Activated CD8-positive, alpha-beta T cell treated with anti-CD3 and anti-CD28 coated beads for 36 hours (primary cell): Measurements from ENCODE around the gene CLSTN2. TPM values are rescaled to one million over a fixed set of nuclear protein-coding genes. Genes with fewer than 3 reads are reported as not detected.

Source experiments
- ATAC-seq: fragments of 200-7000 bp; cut with Tn5 transposase; one replicate; pipeline ENCODE4 v1.10.0; 2021; ENCODE audit warnings: mild to moderate bottlenecking, moderate library complexity
- CTCF ChIA-PET: fragments of 350-600 bp; sonication (Branson Sonifier 250); formaldehyde crosslinking; loops from one replicate; lab custom pipeline; 2021; ENCODE audit warnings: antibody characterized with exemption; lab: Charles Lee
- POLR2A ChIA-PET: fragments of 350-600 bp; sonication (Branson Sonifier 250); formaldehyde crosslinking; loops from one replicate; lab custom pipeline; 2021; ENCODE audit warnings: antibody characterized with exemption; lab: Charles Lee
- DNase-seq: peaks from one replicate; pipeline ENCODE4 v3.0.0-alpha.2; 2020
- H3K27ac Mint-ChIP-seq: one replicate; pipeline ENCODE4 v1.8.0; 2021; ENCODE audit warnings: mild to moderate bottlenecking, mixed read lengths
- H3K27me3 Mint-ChIP-seq: one replicate; pipeline ENCODE4 v1.8.0; 2021; ENCODE audit warnings: mixed read lengths
- H3K36me3 Mint-ChIP-seq: one replicate; pipeline ENCODE4 v1.8.0; 2021; ENCODE audit warnings: low read depth, mixed read lengths
- H3K4me1 Mint-ChIP-seq: one replicate; pipeline ENCODE4 v1.8.0; 2021; ENCODE audit warnings: low read depth, mixed read lengths
- H3K4me3 Mint-ChIP-seq: one replicate; pipeline ENCODE4 v1.8.0; 2021; ENCODE audit warnings: mild to moderate bottlenecking, moderate library complexity, mixed read lengths
- H3K9me3 Mint-ChIP-seq: one replicate; pipeline ENCODE4 v1.8.0; 2021; ENCODE audit warnings: mixed read lengths
- CTCF ChIP-seq: fragments of 200-600 bp; IDR thresholded peaks from one replicate; pipeline ENCODE4 v1.8.0; 2022; ENCODE audit warnings: antibody characterized with exemption, mild to moderate bottlenecking
- intact Hi-C: fragments of 100-400 bp; cut with micrococcal nuclease; formaldehyde crosslinking; loops from one replicate; pipeline ENCODE4 v1.10.0; 2022
- total RNA-seq, 2 experiments: library from RNA; stranded (reverse); gene quantifications; one replicate each; pipeline ENCODE4 v1.2.3, GENCODE V29; 2021

Gene CLSTN2
- total RNA-seq, 2 experiments from 2014 or later, result not detected

- no peak for ATAC-seq
- CTCF ChIA-PET, result no interaction called here
Measured at GRCh38 chr3:140505876-140506275, 570.9 kb downstream of the CLSTN2 start.

GRCh38 chr3:140508550-140508949 is 573.6 kb downstream of the CLSTN2 start:
- POLR2A ChIA-PET, result no interaction called here

More at GRCh38 chr3:140505876-140506275, 570.9 kb downstream of the CLSTN2 start:
- no peak overlapping the region for H3K27ac Mint-ChIP-seq
- no peaks in the 10 kb centered on the region for H3K9me3 Mint-ChIP-seq
- TF ChIP-seq CTCF, result no peak
- H3K4me1 Mint-ChIP-seq, result no peaks in the 10 kb centered on the region
- H3K4me3 Mint-ChIP-seq, result no peak overlapping the region
- H3K27me3 Mint-ChIP-seq, result peaks cover 9% of the 10 kb centered on the region
- no peak for DNase-seq
- no peaks in the 10 kb centered on the region for H3K36me3 Mint-ChIP-seq
- POLR2A ChIA-PET, result no interaction called here
- intact Hi-C loops, result no loop called here

DNA sequence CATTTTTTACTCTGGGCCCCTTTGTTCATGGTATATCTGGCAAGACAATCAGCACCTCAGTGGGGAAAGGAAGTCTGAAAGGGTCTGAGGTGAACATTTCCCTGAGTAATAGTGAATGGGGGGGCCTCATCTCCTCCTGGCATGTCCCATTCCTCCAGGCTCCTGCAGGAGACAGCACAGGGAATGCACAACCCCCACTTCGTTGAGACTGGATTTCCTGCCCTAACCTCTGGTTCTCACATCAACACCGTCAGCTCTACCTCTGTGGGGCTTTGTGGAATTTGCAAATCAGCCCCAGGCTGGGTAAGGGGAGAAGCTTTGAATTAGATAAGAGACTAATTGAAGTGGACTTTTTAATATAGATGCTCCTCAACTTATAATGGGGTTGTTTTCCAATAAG is 574.5 kb downstream of the CLSTN2 start:
- no peaks in the 10 kb centered on the region for H3K9me3 Mint-ChIP-seq
- peaks cover 10% of the 10 kb centered on the region for H3K27me3 Mint-ChIP-seq
- no peaks in the 10 kb centered on the region for H3K4me1 Mint-ChIP-seq
- intact Hi-C loops, result no loop called here
- no peak for TF ChIP-seq CTCF
- ATAC-seq (no peak), DNase-seq (no peak)
- no peaks in the 10 kb centered on the region for H3K36me3 Mint-ChIP-seq
- ChIA-PET POLR2A (no interaction called here), CTCF (no interaction called here)
- H3K27ac Mint-ChIP-seq, result no peak overlapping the region
- no peak overlapping the region for H3K4me3 Mint-ChIP-seq

More at GRCh38 chr3:140508550-140508949, 573.6 kb downstream of the CLSTN2 start:
- H3K27me3 Mint-ChIP-seq, result peaks cover 8% of the 10 kb centered on the region
- intact Hi-C loops, result no loop called here
- no peak overlapping the region for H3K4me3 Mint-ChIP-seq
- TF ChIP-seq CTCF, result no peak
- CTCF ChIA-PET, result no interaction called here
- no peaks in the 10 kb centered on the region for H3K9me3 Mint-ChIP-seq
- H3K27ac Mint-ChIP-seq, result no peak overlapping the region
- no peaks in the 10 kb centered on the region for H3K4me1 Mint-ChIP-seq
- no peaks in the 10 kb centered on the region for H3K36me3 Mint-ChIP-seq
- ATAC-seq (no peak), DNase-seq (no peak)

DNA sequence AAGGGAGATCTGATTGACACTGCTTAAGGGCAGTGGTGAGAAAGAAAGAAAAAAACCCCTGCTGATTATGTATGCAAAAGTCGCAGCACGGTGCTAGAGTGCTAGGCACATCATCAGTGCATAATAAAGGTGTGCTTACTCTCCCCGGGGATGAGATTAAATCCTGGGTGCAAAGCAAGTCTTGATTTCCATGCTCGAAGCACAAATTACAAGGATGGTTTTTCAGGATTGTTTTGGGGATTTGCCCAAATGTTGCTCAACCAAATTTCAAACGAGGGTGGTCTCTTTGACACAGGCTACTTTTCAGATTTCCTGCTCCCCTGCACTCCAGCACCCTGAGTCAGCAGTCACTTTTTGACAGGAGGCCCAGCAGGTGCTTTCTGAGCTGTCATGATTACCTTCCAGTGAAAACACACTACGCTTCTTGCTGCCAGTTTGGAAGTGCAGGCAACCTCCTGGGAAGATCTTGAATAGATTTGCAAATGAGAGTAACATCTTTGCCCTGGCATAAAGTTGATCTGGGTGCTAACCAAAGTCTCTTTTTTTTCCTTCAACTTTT is 575.4 kb downstream of the CLSTN2 start:
- no peak for ATAC-seq
- H3K27me3 Mint-ChIP-seq, result peaks cover 10% of the 10 kb centered on the region
- intact Hi-C loops, result no loop called here
- H3K27ac Mint-ChIP-seq, result no peak overlapping the region
- no peak for TF ChIP-seq CTCF
- no peaks in the 10 kb centered on the region for H3K9me3 Mint-ChIP-seq
- no peak for DNase-seq
- no peaks in the 10 kb centered on the region for H3K36me3 Mint-ChIP-seq
- no peaks in the 10 kb centered on the region for H3K4me1 Mint-ChIP-seq
- CTCF ChIA-PET, result no interaction called here
- POLR2A ChIA-PET, result no interaction called here
- no peak overlapping the region for H3K4me3 Mint-ChIP-seq

DNA sequence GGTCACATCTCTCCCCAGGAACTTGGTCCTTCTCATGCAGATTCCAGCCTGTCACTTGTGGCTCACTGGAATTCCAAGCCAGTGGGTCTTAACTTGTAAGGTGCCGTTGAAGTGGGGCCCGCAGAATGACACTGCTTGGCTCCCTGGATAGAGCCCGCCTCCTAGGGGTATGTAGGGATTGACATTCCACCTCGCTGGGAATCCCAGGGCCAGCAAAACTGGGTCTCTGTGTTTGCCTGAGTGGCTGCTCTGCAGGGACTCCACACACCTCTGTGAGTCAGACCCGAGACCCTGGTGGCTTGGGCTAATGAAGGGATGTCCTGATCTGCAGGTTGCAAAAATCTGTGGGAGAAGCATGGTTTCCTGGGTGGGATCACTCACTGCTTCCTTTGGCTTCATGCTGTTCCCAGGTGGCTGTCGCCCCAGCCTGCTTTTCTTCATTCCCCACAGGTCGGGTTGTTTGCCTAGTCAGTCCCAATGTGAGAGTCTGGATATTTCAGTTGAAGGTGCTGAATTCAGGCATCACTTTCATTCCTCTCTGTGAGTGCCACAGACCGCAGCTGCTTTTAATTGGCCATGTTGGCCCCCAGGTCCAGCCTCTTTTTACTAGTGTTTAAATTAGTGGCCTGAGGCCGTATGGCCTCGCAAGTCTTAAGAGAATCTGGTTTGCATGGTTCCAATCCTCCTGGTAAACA is 586.9 kb downstream of the CLSTN2 start:
- peaks cover 11% of the 10 kb centered on the region for H3K9me3 Mint-ChIP-seq
- no peak for ATAC-seq
- intact Hi-C loops, result no loop called here
- no peaks in the 10 kb centered on the region for H3K4me1 Mint-ChIP-seq
- no peak overlapping the region for H3K4me3 Mint-ChIP-seq
- no peak for DNase-seq
- H3K27ac Mint-ChIP-seq, result no peak overlapping the region
- CTCF ChIA-PET, result no interaction called here
- POLR2A ChIA-PET, result no interaction called here
- peaks cover 28% of the 10 kb centered on the region for H3K27me3 Mint-ChIP-seq
- peaks cover 3% of the 10 kb centered on the region for H3K36me3 Mint-ChIP-seq
- TF ChIP-seq CTCF, result no peak
